ENCODE data around the gene DRD1. TPM values are rescaled to one million over a fixed set of nuclear protein-coding genes. Genes with fewer than 3 reads are reported as not detected.

The DRD1 gene
- total RNA-seq, 2 experiments from 2014 or later = not detected

DNA sequence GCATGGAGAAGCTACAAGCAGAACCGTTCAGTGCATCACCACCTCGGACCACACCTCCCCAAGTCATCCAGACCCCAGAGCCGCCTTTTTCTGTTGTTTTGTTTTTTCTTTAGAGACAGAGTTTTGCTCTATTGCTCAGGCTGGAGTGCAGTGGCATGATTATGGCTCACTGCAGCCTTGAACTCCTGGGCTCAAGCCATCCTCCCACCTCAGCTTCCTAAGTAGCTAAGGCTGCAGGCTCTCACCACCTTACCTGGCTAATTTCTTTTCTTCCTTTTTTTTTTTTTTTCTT lies 20.9 kb upstream of the DRD1 start:
- Mint-ChIP-seq H3K27ac (no peak overlapping the region), H3K27me3 (peaks cover 4% of the 10 kb centered on the region)
- ATAC-seq (ENCODE audit: poor library complexity) = peak; percentile 25

DNA sequence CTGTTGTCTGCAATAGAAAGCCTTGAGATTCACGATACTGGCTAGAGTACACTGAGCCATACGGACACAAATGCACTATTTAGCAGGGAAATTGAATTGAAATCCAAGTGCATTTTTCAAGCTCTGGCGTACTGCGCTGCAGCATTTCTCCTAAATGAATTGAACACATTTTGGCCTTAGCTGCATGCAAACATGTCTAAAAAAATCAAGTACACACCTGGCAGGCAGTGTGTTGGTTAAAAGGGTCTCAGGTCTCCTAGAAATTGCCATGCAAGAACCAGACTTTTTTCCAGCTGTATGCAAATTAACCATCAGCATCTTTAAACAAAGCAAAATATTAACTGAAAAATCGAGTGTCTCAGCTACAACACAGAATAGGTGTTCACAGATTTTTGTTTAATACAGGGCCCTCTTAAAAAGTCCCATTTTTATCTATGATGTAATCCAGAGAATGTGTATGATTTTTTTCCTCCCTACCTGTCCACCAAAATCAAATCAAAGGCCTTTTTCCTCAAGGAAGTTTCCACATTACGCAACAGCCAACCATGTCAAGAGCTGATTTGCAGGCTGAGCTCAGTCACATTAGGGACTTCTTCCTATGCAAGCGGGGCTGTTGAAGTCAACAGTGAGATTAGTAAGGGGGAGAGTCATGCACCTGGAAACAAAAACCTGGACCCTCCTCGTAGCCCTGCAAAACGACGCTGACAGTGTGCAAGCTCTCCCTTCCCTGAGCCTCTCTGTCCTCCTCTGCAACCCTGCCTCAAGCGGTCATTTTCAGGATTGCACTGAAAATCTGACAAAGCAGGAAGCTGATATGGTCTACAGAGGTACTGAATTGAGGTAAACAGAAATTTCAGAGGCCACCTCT lies 20.3 kb upstream of the DRD1 start:
- Histone ChIP-seq H3K4me3 (ENCODE audit: low read length) (no peak overlapping the region), H3K9me3 (ENCODE audit: control insufficient read depth in 1 of 2, insufficient read depth in 1 of 2, low read length in 2 of 2) (no peaks in the 10 kb centered on the region), H3K36me3 (ENCODE audit: insufficient read depth, low read length) (no peaks in the 10 kb centered on the region), H3K4me1 (ENCODE audit: insufficient read depth, low read length) (peaks cover 7% of the 10 kb centered on the region), H3K27ac (ENCODE audit: low read depth in 1 of 2, low read length in 2 of 2) (no peak overlapping the region), H3K27me3 (ENCODE audit: control insufficient read depth in 1 of 2, insufficient read depth in 2 of 2, low read length in 2 of 2) (no peaks in the 10 kb centered on the region)
- ChIA-PET POLR2A (interaction anchor here (1.0 to 2.6 kb wide), 5 partner anchors 14 to 57 kb away, joined by 3 to 31 read pairs (median 5); partner anchors contain the start of gene SFXN1), CTCF (interaction anchor here (0.6 to 3.0 kb wide), 15 partner anchors 12 to 70 kb away, joined by 3 to 16 read pairs (median 5); partner anchors contain the start of gene SFXN1)
- intact Hi-C loops (cut with DNase I, micrococcal nuclease) = loop anchor here in 1 of 2 experiments (1.0 kb wide), 1 partner anchor 16 kb away; no protein-coding TSS in a partner anchor
- no peak overlapping the region for H3K4me3 Mint-ChIP-seq
- no peaks in the 10 kb centered on the region for H3K36me3 Mint-ChIP-seq (ENCODE audit: low read depth)
- H3K27ac Mint-ChIP-seq = no peak overlapping the region
- DNase-seq (peak; percentile 38 to 76 (median 58)), ATAC-seq (ENCODE audit: poor library complexity) (peak; percentile 99)
- peaks cover 4% of the 10 kb centered on the region for H3K27me3 Mint-ChIP-seq
- H3K9me3 Mint-ChIP-seq = no peaks in the 10 kb centered on the region
- TF ChIP-seq, protein P1, sequence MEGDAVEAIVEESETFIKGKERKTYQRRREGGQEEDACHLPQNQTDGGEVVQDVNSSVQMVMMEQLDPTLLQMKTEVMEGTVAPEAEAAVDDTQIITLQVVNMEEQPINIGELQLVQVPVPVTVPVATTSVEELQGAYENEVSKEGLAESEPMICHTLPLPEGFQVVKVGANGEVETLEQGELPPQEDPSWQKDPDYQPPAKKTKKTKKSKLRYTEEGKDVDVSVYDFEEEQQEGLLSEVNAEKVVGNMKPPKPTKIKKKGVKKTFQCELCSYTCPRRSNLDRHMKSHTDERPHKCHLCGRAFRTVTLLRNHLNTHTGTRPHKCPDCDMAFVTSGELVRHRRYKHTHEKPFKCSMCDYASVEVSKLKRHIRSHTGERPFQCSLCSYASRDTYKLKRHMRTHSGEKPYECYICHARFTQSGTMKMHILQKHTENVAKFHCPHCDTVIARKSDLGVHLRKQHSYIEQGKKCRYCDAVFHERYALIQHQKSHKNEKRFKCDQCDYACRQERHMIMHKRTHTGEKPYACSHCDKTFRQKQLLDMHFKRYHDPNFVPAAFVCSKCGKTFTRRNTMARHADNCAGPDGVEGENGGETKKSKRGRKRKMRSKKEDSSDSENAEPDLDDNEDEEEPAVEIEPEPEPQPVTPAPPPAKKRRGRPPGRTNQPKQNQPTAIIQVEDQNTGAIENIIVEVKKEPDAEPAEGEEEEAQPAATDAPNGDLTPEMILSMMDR (IDR thresholded peaks at IDR 0.05) = peak; percentile 83
- peaks cover 6% of the 10 kb centered on the region for H3K4me1 Mint-ChIP-seq (ENCODE audit: low read depth)

More for the DNA sequence above, 20.9 kb upstream of the DRD1 start:
- Histone ChIP-seq H3K27ac (ENCODE audit: low read depth in 1 of 2, low read length in 2 of 2) (no peak overlapping the region), H3K36me3 (ENCODE audit: insufficient read depth, low read length) (no peaks in the 10 kb centered on the region), H3K27me3 (ENCODE audit: control insufficient read depth in 1 of 2, insufficient read depth in 2 of 2, low read length in 2 of 2) (no peaks in the 10 kb centered on the region), H3K9me3 (ENCODE audit: control insufficient read depth in 1 of 2, insufficient read depth in 1 of 2, low read length in 2 of 2) (no peaks in the 10 kb centered on the region), H3K4me3 (ENCODE audit: low read length) (no peak overlapping the region), H3K4me1 (ENCODE audit: insufficient read depth, low read length) (peaks cover 7% of the 10 kb centered on the region)
- no peak for DNase-seq
- no peaks in the 10 kb centered on the region for H3K9me3 Mint-ChIP-seq
- intact Hi-C loops (cut with DNase I, micrococcal nuclease) = loop anchor here in 1 of 2 experiments (1.0 kb wide), 1 partner anchor 15 kb away; no protein-coding TSS in a partner anchor
- ChIA-PET POLR2A (interaction anchor here (1.0 to 2.6 kb wide), 5 partner anchors 13 to 56 kb away, joined by 3 to 31 read pairs (median 5); partner anchors contain the start of gene SFXN1), CTCF (interaction anchor here (0.6 to 3.0 kb wide), 15 partner anchors 11 to 69 kb away, joined by 3 to 16 read pairs (median 5); partner anchors contain the start of gene SFXN1)
- TF ChIP-seq, protein P1 (IDR thresholded peaks at IDR 0.05) = no peak
- no peak overlapping the region for H3K4me3 Mint-ChIP-seq
- peaks cover 6% of the 10 kb centered on the region for H3K4me1 Mint-ChIP-seq (ENCODE audit: low read depth)
- H3K36me3 Mint-ChIP-seq (ENCODE audit: low read depth) = no peaks in the 10 kb centered on the region

DNA sequence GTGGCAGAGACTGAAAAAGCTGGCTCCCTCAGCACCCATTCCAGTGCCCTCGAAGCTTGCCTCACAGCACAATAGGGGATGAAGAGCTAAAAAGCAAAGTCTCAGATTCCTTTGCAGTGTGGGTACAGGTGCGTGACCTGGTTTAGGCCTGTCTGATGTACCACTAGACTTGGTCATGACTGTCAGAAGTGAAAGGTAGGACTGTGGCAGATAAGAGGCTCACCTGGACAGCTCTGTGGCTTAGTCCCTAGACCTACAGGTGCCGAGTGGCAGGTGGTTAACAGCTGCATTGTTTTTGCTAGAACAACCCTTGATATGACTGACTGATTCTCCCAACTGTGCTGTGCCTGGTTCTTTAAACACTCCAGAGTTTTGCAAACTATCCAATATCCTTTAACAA lies 19.7 kb upstream of the DRD1 start:
- Histone ChIP-seq H3K27ac (ENCODE audit: low read depth in 1 of 2, low read length in 2 of 2) (no peak overlapping the region), H3K4me3 (ENCODE audit: low read length) (no peak overlapping the region), H3K9me3 (ENCODE audit: control insufficient read depth in 1 of 2, insufficient read depth in 1 of 2, low read length in 2 of 2) (no peaks in the 10 kb centered on the region), H3K4me1 (ENCODE audit: insufficient read depth, low read length) (peaks cover 7% of the 10 kb centered on the region), H3K36me3 (ENCODE audit: insufficient read depth, low read length) (no peaks in the 10 kb centered on the region), H3K27me3 (ENCODE audit: control insufficient read depth in 1 of 2, insufficient read depth in 2 of 2, low read length in 2 of 2) (peaks cover 0 to 5% of the 10 kb centered on the region in 2 experiments)
- H3K27me3 Mint-ChIP-seq = peaks cover 4% of the 10 kb centered on the region
- no peak overlapping the region for H3K27ac Mint-ChIP-seq
- TF ChIP-seq, protein P1 (IDR thresholded peaks at IDR 0.05) = no peak
- H3K4me3 Mint-ChIP-seq = no peak overlapping the region
- no peaks in the 10 kb centered on the region for H3K9me3 Mint-ChIP-seq
- ATAC-seq (ENCODE audit: poor library complexity) (no peak), DNase-seq (no peak)
- ChIA-PET CTCF (interaction anchor here (1.4 to 3.0 kb wide), 3 partner anchors 12 to 19 kb away, joined by 4 to 16 read pairs (median 5); partner anchors contain the start of gene SFXN1), POLR2A (interaction anchor here (1.5 to 2.6 kb wide), 2 partner anchors 17 to 22 kb away, joined by 4 to 13 read pairs; no protein-coding TSS in a partner anchor)
- H3K36me3 Mint-ChIP-seq (ENCODE audit: low read depth) = no peaks in the 10 kb centered on the region
- intact Hi-C loops (cut with DNase I, micrococcal nuclease) = loop anchor here in 1 of 2 experiments (1.0 kb wide), 1 partner anchor 17 kb away; no protein-coding TSS in a partner anchor
- H3K4me1 Mint-ChIP-seq (ENCODE audit: low read depth) = peaks cover 6% of the 10 kb centered on the region
